GM12878 (cell line): ENCODE results near the gene GGN. TPM values are rescaled to one million over a fixed set of nuclear protein-coding genes. Genes with fewer than 3 reads are reported as not detected.

Experiments used
- ATAC-seq: fragments of 200-7000 bp; cut with Tn5 transposase; 3 replicates; pipeline ENCODE4 v1.9.1; 2020; ENCODE audit warnings: mild to moderate bottlenecking, moderate library complexity
- BruUV-seq: library from RNA; stranded (reverse); fragments of 400-500 nt; replicated peaks from 2 replicates; lab custom pipeline; 2021; lab: Mats Ljungman, UMichigan
- CTCF ChIA-PET: fragments of 300-600 bp; sonication (Branson Sonifier 250); formaldehyde crosslinking; extraction: SDS; loops from one replicate; lab custom pipeline; 2021; ENCODE audit warnings: inconsistent platforms; lab: Yijun Ruan, JAX
- POLR2A ChIA-PET: fragments of 350-600 bp; formaldehyde crosslinking; extraction: SDS; loops from one replicate; lab custom pipeline; 2021; ENCODE audit warnings: inconsistent platforms; lab: Charles Lee
- RAD21 ChIA-PET: fragments of 300-600 bp; sonication (Branson Sonifier 250); formaldehyde crosslinking; loops from one replicate; lab custom pipeline; 2023; ENCODE audit warnings: antibody characterized with exemption; ENCODE audit not compliant: unreplicated experiment; lab: Charles Lee
- SMC1A ChIA-PET: fragments of 300-600 bp; sonication (Branson Sonifier 250); formaldehyde crosslinking; loops from one replicate; lab custom pipeline; 2023; ENCODE audit not compliant: unreplicated experiment, uncharacterized antibody; lab: Charles Lee
- DNase-seq: peaks from one replicate; pipeline ENCODE4 v3.0.0-alpha.2; 2011; ENCODE audit warnings: low read depth, low spot score
- FAIRE-seq: peaks from 3 replicates; lab custom pipeline; 2011; peaks lifted over from hg19 to GRCh38; lab: Jason Lieb, UNC
- H2AFZ ChIP-seq: 2 replicates; pipeline ENCODE4 v1.6.0; 2011; ENCODE audit warnings: low read depth, low read length, control low read depth; ENCODE audit not compliant: control insufficient read depth
- H3K27ac ChIP-seq: 2 replicates; pipeline ENCODE4 v1.5.1; 2011; ENCODE audit warnings: control low read depth; ENCODE audit not compliant: control insufficient read depth, insufficient read depth
- H3K27me3 ChIP-seq, 2 experiments: replicated peaks in 1 of 2; 2 replicates each; pipeline versions ENCODE4 v1.6.0 to v1.6.1; 2011; ENCODE audit warnings: low read length in 1 of 2; ENCODE audit not compliant: control insufficient read depth in 2 of 2, insufficient read depth in 2 of 2
- H3K36me3 ChIP-seq, 2 experiments: 2 replicates each; pipeline ENCODE4 v1.5.1; 2011; ENCODE audit warnings: low read length in 1 of 2; ENCODE audit not compliant: control insufficient read depth in 2 of 2, insufficient read depth in 2 of 2
- H3K4me1 ChIP-seq: 2 replicates; pipeline ENCODE4 v1.6.1; 2011; ENCODE audit warnings: mild to moderate bottlenecking, low read length, moderate library complexity, mixed read lengths; ENCODE audit not compliant: control insufficient read depth, insufficient read depth
- H3K4me2 ChIP-seq: 2 replicates; pipeline ENCODE4 v1.6.0; 2011; ENCODE audit warnings: control low read depth; ENCODE audit not compliant: control insufficient read depth, insufficient read depth
- H3K4me3 ChIP-seq: fragments of 200-600 bp; sonication (generic); 2 replicates; pipeline ENCODE4 v1.5.1; 2016
- H3K79me2 ChIP-seq: 2 replicates; pipeline ENCODE4 v1.6.0; 2011; ENCODE audit warnings: low read length; ENCODE audit not compliant: control insufficient read depth, insufficient read depth
- H3K9ac ChIP-seq: 2 replicates; pipeline ENCODE4 v1.8.0; 2011; ENCODE audit warnings: low read length, control low read depth, mixed read lengths; ENCODE audit not compliant: control insufficient read depth, insufficient read depth
- H3K9me3 ChIP-seq: replicated peaks from 3 replicates; pipeline ENCODE4 v1.5.1; 2011; ENCODE audit warnings: mild to moderate bottlenecking, low read length; ENCODE audit not compliant: control insufficient read depth, insufficient read depth
- H4K20me1 ChIP-seq: 2 replicates; pipeline ENCODE4 v1.6.0; 2011; ENCODE audit not compliant: control insufficient read depth, insufficient read depth
- BACH1 ChIP-seq: fragments of 450-650 bp; IDR thresholded peaks from 2 replicates; pipeline ENCODE4 v1.6.1; 2017; ENCODE audit warnings: mild to moderate bottlenecking, borderline replicate concordance
- BMI1 ChIP-seq: fragments of 450-650 bp; IDR thresholded peaks from 2 replicates; pipeline ENCODE4 v1.6.1; 2016; ENCODE audit warnings: mild to moderate bottlenecking, moderate library complexity, borderline replicate concordance
- BRCA1 ChIP-seq: IDR thresholded peaks from 2 replicates; pipeline ENCODE4 v1.6.1; 2011; ENCODE audit warnings: low read depth, low read length, improper control_type of control experiment
- CBFB ChIP-seq: IDR thresholded peaks from 2 replicates; pipeline ENCODE4 v1.6.1; 2016; ENCODE audit warnings: antibody characterized with exemption, low read depth
- CHD1 ChIP-seq: IDR thresholded peaks from 2 replicates; pipeline ENCODE4 v1.6.1; 2012; ENCODE audit warnings: low read depth, low read length, improper control_type of control experiment
- CHD2 ChIP-seq: IDR thresholded peaks from 2 replicates; pipeline ENCODE4 v1.6.1; 2011; ENCODE audit warnings: low read depth, low read length, improper control_type of control experiment, borderline replicate concordance
- CHD4 ChIP-seq: fragments of 200-600 bp; sonication (generic); IDR thresholded peaks from 2 replicates; pipeline ENCODE4 v1.6.1; 2016; ENCODE audit warnings: mild to moderate bottlenecking
- GATAD2B ChIP-seq: fragments of 450-650 bp; conservative IDR thresholded peaks from 2 replicates; pipeline ENCODE4 v1.6.1; 2017; ENCODE audit warnings: low read depth, mild to moderate bottlenecking, moderate library complexity
- MEF2B ChIP-seq: fragments of 450-650 bp; IDR thresholded peaks from 2 replicates; pipeline ENCODE4 v1.6.1; 2018; ENCODE audit warnings: mild to moderate bottlenecking, moderate library complexity; ENCODE audit not compliant: partially characterized antibody, poor library complexity, severe bottlenecking
- NBN ChIP-seq: fragments of 450-650 bp; IDR thresholded peaks from 2 replicates; pipeline ENCODE4 v1.6.1; 2016
- TAF1 ChIP-seq: IDR thresholded peaks from 2 replicates; pipeline ENCODE4 v1.6.1; 2011; ENCODE audit warnings: mild to moderate bottlenecking, low read depth, low read length, borderline replicate concordance
- TCF7 ChIP-seq: IDR thresholded peaks from 2 replicates; pipeline ENCODE4 v1.6.1; 2014; ENCODE audit warnings: antibody characterized with exemption, borderline replicate concordance
- ZNF24 ChIP-seq: fragments of 450-650 bp; IDR thresholded peaks from 2 replicates; pipeline ENCODE4 v1.6.1; 2017; ENCODE audit warnings: antibody characterized with exemption, mild to moderate bottlenecking
- WGBS: methylation state at CpG from one replicate; pipeline ENCODE4 v1.1.6; 2016; ENCODE audit warnings: low lambda C conversion rate; ENCODE audit not compliant: insufficient replicate concordance, insufficient coverage; ENCODE audit errors: missing lambda C conversion rate; 5-methylcytosine and 5-hydroxymethylcytosine counted together
- in situ Hi-C: fragments of 300-500 bp; cut with MboI; formaldehyde crosslinking; loops from 9 replicates; pipeline ENCODE4 v1.14.3; 2018; ENCODE audit warnings: mixed read lengths
- intact Hi-C: fragments of 100-400 bp; cut with micrococcal nuclease; formaldehyde crosslinking; loops from one replicate; pipeline ENCODE4 v1.14.2; 2022; ENCODE audit not compliant: unreplicated experiment
- polyA plus RNA-seq, 11 experiments: library from polyadenylated mRNA; depleted of rRNA in 4 of 11; unstranded in 6 of 11; stranded (reverse) in 5 of 11; fragments of >200 nt; fragmentation: Nextera tagmentation in 4 of 11; fragmentation: Illumina TruSeq in 1 of 11; extraction: Ambion mirVana in 4 of 11; extraction: Trizol in 1 of 11; gene quantifications; 1 replicate in 1 of 11; 2 replicates in 10 of 11; pipeline versions ENCODE4 v1.2.1 to v1.2.3, GENCODE V29; 2011 to 2016; ENCODE audit warnings: inconsistent platforms in 2 of 11, missing spikeins in 2 of 11, low read depth in 1 of 11
- total RNA-seq, 4 experiments: library from RNA; depleted of rRNA in 3 of 4; stranded (reverse); fragments of >200 nt in 3 of 4; fragmentation: Illumina TruSeq in 1 of 4; extraction: Trizol in 1 of 4; gene quantifications; 2 replicates each; pipeline versions ENCODE4 v1.2.1 to v1.2.3, GENCODE V29; 2013 to 2021
- TF ChIP-seq, protein P1 (sequence below): fragments of 450-650 bp; IDR thresholded peaks from 2 replicates; pipeline ENCODE4 v1.6.1; 2018; ENCODE audit warnings: mild to moderate bottlenecking, low read depth, moderate library complexity; ENCODE audit not compliant: partially characterized antibody
- TF ChIP-seq, protein P2 (sequence below): IDR thresholded peaks from 2 replicates; pipeline ENCODE4 v1.6.1; 2012; ENCODE audit warnings: low read length, inconsistent platforms
- TF ChIP-seq, protein P3 (sequence below): fragments of 450-650 bp; IDR thresholded peaks from 2 replicates; pipeline ENCODE4 v1.6.1; 2016; ENCODE audit warnings: mild to moderate bottlenecking
- TF ChIP-seq, protein P4 (sequence below): fragments of 450-650 bp; IDR thresholded peaks from 2 replicates; pipeline ENCODE4 v1.6.1; 2017; ENCODE audit warnings: antibody characterized with exemption, mild to moderate bottlenecking, moderate library complexity

Gene GGN
- total and polyA plus RNA-seq, 10 of the 15 experiments (the other 5 are each of a cell fraction or from before 2014, with no cell fraction given): not detected

DNA sequence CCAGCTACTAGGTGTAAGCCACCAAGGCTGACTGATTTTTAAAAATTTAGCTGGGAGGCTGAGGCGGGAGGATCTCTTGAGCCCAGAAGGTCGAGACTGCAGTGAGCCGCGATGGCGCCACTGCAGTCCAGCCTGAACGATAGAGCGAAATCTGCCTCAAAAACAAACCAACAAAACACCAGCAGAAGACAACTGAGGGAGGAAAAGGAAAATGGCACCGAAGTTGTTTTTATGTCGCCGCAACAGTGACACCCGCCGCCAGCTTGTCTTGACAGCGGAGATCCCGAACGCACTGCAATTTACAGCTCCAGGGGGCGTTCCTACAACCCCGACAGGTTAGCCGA, 14.8 kb upstream of the GGN start:
- Histone ChIP-seq H2AFZ (peak overlapping the region; percentile 89), H3K4me1 (no peaks in the 10 kb centered on the region), H3K27me3 (no peaks in the 10 kb centered on the region), H4K20me1 (no peaks in the 10 kb centered on the region), H3K9me3 (no peaks in the 10 kb centered on the region), H3K27ac (no peak overlapping the region), H3K9ac (peak overlapping the region; percentile 43; the same call in 1 of the 2 replicates), H3K79me2 (no peaks in the 10 kb centered on the region), H3K4me2 (peak overlapping the region; percentile 77), H3K36me3 (no peaks in the 10 kb centered on the region), H3K4me3 (peak overlapping the region; percentile 58; the same call in 1 of the 2 replicates)
- POLR2A ChIA-PET: interaction anchor here (1.0 to 2.7 kb wide), 6 partner anchors 13 to 246 kb away, joined by 3 to 13 read pairs (median 4); partner anchors contain the start of genes GGN, MAP4K1 and PSMD8
- ATAC-seq: no peak
- CTCF ChIA-PET: interaction anchor here (0.5 to 3.2 kb wide), 51 partner anchors 9 to 531 kb away, joined by 3 to 30 read pairs (median 4); partner anchors contain the start of genes ACTN4, CATSPERG, EIF3K and GGN
- intact Hi-C loops (loop anchor here (5.0 kb wide), 3 partner anchors 105 to 530 kb away; partner anchors contain the start of genes MRPS12 and SARS2), in situ Hi-C loops (loop anchor here (25.0 kb wide), 1 partner anchor 235 kb away; the partner anchor contains the start of gene ACTN4)
- SMC1A ChIA-PET: interaction anchor here (0.6 to 3.8 kb wide), 21 partner anchors 13 to 532 kb away, joined by 3 to 18 read pairs (median 5); partner anchors contain the start of genes CAPN12, EIF3K, GGN and MAP4K1
- WGBS: 8% methylated on average over 16 of the region's 18 CpGs
- RAD21 ChIA-PET: interaction anchor here (0.6 to 3.1 kb wide), 48 partner anchors 9 to 569 kb away, joined by 3 to 46 read pairs (median 5); partner anchors contain the start of genes ACTN4, CATSPERG, ECH1 and EIF3K
- BruUV-seq: no TSS peak
- peak; percentile 81 for FAIRE-seq
- DNase-seq: no peak
- TF ChIP-seq CHD1: no peak
- no peak for TF ChIP-seq CHD4
- no peak for TF ChIP-seq CHD2
- no peak for TF ChIP-seq CBFB
- TF ChIP-seq, protein P1, sequence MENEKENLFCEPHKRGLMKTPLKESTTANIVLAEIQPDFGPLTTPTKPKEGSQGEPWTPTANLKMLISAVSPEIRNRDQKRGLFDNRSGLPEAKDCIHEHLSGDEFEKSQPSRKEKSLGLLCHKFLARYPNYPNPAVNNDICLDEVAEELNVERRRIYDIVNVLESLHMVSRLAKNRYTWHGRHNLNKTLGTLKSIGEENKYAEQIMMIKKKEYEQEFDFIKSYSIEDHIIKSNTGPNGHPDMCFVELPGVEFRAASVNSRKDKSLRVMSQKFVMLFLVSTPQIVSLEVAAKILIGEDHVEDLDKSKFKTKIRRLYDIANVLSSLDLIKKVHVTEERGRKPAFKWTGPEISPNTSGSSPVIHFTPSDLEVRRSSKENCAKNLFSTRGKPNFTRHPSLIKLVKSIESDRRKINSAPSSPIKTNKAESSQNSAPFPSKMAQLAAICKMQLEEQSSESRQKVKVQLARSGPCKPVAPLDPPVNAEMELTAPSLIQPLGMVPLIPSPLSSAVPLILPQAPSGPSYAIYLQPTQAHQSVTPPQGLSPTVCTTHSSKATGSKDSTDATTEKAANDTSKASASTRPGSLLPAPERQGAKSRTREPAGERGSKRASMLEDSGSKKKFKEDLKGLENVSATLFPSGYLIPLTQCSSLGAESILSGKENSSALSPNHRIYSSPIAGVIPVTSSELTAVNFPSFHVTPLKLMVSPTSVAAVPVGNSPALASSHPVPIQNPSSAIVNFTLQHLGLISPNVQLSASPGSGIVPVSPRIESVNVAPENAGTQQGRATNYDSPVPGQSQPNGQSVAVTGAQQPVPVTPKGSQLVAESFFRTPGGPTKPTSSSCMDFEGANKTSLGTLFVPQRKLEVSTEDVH: no peak
- TF ChIP-seq, protein P2, sequence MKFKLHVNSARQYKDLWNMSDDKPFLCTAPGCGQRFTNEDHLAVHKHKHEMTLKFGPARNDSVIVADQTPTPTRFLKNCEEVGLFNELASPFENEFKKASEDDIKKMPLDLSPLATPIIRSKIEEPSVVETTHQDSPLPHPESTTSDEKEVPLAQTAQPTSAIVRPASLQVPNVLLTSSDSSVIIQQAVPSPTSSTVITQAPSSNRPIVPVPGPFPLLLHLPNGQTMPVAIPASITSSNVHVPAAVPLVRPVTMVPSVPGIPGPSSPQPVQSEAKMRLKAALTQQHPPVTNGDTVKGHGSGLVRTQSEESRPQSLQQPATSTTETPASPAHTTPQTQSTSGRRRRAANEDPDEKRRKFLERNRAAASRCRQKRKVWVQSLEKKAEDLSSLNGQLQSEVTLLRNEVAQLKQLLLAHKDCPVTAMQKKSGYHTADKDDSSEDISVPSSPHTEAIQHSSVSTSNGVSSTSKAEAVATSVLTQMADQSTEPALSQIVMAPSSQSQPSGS: no peak
- no peak for TF ChIP-seq MEF2B
- TF ChIP-seq BMI1: no peak
- no peak for TF ChIP-seq TCF7
- TF ChIP-seq, protein P3, sequence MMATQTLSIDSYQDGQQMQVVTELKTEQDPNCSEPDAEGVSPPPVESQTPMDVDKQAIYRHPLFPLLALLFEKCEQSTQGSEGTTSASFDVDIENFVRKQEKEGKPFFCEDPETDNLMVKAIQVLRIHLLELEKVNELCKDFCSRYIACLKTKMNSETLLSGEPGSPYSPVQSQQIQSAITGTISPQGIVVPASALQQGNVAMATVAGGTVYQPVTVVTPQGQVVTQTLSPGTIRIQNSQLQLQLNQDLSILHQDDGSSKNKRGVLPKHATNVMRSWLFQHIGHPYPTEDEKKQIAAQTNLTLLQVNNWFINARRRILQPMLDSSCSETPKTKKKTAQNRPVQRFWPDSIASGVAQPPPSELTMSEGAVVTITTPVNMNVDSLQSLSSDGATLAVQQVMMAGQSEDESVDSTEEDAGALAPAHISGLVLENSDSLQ: peak; percentile 44; the same call in 1 of the 2 replicates
- no peak; the same call in 1 of the 2 replicates for TF ChIP-seq NBN
- no peak for TF ChIP-seq TAF1
- TF ChIP-seq BRCA1: no peak
- TF ChIP-seq ZNF24: no peak
- no peak for TF ChIP-seq GATAD2B
- 0 out of 2 replicates have a peak, but pooled peaks have one; percentile 29 for TF ChIP-seq BACH1
- TF ChIP-seq, protein P4, sequence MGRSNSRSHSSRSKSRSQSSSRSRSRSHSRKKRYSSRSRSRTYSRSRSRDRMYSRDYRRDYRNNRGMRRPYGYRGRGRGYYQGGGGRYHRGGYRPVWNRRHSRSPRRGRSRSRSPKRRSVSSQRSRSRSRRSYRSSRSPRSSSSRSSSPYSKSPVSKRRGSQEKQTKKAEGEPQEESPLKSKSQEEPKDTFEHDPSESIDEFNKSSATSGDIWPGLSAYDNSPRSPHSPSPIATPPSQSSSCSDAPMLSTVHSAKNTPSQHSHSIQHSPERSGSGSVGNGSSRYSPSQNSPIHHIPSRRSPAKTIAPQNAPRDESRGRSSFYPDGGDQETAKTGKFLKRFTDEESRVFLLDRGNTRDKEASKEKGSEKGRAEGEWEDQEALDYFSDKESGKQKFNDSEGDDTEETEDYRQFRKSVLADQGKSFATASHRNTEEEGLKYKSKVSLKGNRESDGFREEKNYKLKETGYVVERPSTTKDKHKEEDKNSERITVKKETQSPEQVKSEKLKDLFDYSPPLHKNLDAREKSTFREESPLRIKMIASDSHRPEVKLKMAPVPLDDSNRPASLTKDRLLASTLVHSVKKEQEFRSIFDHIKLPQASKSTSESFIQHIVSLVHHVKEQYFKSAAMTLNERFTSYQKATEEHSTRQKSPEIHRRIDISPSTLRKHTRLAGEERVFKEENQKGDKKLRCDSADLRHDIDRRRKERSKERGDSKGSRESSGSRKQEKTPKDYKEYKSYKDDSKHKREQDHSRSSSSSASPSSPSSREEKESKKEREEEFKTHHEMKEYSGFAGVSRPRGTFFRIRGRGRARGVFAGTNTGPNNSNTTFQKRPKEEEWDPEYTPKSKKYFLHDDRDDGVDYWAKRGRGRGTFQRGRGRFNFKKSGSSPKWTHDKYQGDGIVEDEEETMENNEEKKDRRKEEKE: no peak
